HG02885 (cell line): ENCODE measurements around the gene CRISPLD2.

Experiments
- ATAC-seq: cut with Tn5 transposase; IDR thresholded peaks from one replicate; pipeline ENCODE4 v1.9.1; 2021; ENCODE audit warnings: mild to moderate bottlenecking; ENCODE audit not compliant: unreplicated experiment, poor library complexity

Gene CRISPLD2

DNA sequence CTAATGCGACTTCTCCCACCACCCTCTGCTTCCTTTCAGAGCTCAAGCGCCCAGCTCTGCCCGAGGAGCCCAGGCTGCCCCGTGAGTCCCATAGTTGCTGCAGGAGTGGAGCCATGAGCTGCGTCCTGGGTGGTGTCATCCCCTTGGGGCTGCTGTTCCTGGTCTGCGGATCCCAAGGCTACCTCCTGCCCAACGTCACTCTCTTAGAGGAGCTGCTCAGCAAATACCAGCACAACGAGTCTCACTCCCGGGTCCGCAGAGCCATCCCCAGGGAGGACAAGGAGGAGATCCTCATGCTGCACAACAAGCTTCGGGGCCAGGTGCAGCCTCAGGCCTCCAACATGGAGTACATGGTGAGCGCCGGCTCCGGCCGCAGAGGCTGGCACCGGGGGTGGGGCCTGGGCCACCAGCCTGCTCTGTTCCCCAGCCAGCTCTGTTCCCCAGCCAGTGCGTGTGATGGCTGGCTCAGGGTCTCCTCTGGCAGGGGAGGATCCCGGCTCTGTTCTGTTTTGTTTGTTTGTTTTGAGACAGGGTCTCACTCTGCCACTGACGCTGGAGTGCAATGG is 18.7 kb downstream of the CRISPLD2 start:
- ATAC-seq, result no peak

DNA sequence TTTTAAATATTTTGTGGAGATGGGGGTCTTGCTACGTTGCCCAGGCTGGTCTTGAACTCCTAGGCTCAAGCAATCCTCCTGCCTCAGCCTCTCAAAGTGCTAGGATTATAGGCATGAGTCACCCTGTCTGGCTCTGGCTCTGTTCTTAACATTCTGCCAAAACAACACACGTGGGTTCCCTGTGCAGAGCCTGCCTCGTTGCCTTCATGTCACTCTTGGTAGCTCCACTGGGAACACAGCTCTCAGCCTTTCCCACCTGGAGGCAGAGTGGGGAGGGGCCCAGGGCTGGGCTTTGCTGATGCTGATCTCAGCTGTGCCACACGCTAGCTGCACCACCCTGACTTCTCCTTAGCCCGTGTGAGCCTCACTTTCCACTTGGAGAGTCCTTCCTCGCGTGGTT is 19.3 kb downstream of the CRISPLD2 start:
- no peak for ATAC-seq

DNA sequence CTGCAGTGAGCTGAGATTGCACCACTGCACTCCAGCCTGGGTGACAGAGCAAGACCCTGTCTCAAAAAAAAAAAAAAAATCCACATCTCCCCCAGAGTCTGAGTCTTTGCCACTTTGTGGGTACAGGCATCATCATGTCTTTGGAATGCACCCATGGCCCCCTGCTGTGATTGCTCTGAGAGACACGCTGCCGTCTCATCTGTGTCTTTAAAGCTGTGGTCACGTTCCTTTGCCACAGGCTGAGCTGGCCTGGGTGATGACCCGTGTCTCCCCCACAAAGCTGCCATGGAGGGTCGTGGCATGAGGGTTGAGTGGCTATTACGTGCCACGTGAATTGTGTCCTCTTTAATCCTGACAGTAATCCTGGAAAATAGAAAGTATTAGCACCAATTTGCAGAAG is 20.2 kb downstream of the CRISPLD2 start:
- no peak for ATAC-seq

DNA sequence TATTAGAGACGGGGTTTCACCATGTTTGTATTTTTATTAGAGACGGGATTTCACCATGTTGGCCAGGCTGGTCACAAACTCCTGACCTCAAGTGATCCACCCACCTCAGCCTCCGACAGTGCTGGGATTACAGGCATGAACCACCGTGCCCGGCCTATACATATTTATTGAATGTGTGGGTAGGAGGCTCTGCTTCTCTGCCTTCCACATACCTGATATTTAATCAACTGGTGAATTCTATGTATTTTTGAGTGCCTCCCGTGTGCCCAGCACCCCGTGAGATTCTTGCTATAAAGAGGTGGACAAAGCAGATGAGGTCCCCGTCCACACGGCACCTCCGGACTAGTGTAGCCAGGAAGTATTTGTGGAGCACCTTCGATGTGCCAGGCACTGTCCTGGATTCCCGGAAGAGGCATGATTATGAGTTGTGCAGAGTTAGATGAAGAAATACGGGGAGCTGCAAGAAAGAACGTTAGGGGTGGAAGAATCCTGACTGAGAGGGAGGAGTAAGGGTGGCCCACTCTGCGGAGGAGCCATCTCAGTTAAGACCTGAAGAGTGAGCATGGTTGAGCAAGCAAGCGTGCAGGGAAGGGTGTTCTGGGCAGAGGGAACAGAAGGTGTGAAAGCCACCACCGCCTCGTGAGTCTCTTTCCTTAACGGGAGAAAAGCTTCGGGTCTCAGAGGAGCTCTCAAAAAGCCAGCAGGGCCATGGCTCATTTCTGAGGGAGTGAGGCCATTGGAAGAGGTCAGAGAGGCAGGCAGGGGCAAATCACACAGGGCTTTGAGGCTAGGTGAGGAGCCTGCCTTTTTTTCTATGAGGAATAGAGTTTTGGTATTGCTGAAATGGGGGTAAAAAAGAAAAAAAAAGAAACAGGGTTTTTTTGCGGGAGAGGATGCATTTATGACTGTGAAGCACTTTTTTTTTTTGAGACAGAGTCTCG is 21.2 kb downstream of the CRISPLD2 start:
- no peak for ATAC-seq

DNA sequence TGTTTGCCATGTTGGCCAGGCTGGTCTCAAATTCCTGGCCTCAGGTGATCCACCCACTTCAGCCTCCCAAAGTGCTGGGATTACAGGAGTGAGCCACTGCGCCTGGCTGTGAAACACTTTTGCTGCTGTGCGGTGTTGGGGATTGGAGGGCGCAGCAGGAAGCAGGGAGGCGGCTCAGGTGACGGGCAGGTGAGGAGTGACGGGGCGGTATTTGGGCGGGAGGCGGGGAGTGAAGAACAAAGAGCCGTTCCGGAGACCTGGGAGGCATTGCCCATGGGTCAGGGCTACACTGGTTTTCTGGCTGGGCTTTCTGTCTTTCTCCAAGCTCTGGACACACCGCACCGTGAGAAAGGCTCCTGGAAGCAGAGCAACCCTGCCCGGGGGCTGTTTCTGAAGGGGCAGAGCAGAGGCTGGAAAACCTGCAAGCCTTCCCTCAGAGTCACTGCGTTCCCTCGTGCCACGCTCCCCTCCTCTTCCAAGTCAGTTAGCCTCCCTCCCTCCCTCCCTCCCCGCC is 22.1 kb downstream of the CRISPLD2 start:
- no peak for ATAC-seq

DNA sequence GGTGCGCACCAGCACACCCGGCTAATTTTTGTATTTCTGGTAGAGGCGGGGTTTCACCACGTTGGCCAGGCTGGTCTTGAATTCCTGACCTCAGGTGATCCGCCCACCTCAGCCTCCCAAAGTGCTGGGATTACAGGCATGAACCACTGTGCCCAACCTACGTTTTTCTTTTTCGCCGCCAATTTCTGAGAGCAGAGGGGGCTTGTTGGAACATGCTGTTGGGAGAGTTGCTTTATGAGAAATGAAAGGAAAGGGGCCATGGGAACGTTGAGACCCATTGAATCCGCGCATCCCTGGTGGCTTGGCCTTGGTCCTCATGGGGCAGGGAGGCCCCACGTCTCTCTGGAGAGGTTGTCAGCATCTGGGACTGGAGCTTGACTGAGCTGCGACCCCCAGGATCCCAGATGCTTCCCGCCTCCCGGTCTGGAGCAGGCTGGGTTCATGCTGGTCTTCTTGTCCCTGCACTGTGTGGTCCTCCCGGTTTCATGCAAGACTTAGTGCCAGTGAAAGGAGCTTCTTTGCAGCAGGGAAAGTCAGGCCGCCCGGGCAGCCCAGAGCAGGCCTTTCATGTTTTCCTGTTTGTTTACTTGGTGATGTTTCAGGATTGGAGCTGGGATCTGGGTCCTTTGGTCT is 22.8 kb downstream of the CRISPLD2 start:
- no peak for ATAC-seq

DNA sequence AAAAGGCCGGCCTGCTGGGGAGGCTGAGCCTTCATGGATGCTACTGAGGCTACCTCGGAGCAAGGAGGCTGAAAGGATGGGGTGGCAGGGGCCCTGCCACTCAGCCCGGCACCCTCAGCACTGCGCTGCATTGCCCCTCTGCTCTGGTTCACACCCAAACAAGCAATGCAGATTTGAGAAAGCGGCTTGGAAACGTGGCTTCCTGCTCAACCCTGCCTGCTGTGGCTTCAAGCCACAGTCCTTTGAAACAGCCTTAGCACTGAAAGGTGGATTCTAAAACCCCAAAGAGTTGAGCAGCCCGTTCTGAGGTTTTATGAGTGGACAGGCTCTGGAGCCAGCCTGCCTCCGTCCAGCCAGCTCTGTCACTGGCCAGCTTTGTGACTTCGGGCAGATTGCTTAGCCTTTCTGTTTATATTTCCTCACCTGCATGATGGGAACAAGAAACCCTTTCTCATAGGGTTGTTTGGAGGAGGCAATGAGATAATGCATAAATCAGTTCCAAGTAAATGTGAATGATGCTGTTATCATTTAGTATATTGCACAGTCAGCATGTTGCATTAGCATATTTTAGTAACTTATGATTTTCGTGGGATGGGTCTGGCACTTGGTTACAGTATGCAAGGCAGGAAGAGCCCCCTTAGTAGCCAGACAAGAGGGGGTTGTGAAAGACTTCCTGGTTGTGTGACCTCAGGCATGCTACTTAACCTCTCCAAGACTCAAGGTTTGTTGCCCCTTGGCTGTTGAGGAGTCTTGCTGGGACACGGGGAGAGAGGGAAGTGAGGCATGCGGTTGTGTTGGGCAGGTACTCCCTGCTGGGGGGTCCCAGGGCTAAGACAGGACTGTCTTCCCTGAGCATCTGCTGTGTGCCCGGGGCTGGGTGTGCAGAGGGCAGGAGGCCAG is 23.6 kb downstream of the CRISPLD2 start:
- ATAC-seq, result no peak

DNA sequence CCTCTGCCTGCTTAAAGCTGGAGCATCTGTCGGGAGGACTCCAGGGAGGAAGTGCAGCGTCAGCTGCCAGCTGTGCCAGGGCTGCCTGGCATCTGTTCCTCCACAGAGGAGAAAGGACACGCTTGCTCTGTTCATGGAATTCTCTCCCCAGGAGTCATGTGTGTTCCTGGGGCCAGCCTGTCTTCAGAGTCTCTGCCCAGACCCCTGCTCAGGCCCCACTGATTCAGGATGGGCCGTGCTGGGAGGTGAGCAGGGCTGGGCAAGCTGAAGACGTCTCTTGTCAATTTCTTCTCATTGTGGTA is 24.2 kb downstream of the CRISPLD2 start:
- no peak for ATAC-seq

DNA sequence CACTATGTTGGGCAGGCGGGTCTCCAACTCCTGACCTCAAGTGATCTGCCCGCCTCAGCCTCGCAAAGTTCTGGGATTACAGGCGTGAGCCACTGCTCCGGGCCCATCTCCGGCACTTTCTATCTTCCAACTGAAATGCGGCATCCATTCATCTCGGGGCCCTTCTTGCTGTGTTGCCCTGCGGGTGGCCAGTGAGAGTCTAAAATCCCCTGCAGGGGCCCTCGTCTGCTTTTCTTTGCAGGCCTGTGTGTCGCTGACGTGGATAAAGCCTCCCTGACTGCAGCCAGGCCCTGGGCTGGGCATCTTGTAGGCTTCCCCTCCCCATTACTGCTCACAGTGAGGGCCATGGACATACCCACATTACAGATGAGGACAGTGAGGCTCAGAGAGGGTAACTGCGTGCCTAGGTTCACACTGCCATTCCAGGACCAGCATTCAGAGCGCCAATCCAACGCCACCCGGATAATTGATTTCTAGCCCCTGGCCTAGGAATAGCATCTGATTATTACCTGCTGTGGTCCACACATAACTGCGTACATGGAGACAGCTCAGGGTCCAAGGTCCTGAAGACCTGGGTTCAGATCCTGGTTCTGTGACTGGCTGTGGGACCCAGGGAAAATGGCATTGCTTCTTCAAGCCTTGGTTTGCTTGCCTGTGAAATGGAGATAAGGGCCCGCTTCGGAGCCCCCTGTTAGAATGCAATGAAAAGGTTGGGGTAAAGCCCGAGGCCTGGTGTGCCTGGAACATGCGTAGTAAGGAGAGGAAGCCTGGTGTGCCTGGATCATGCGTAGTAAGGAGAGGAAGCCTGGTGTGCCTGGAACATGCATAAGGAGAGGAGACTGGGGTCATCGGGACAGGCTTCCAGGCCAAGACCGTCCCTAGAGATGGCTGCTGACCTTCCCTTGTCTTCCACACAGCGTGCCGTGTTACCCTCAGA is 25.0 kb downstream of the CRISPLD2 start:
- no peak for ATAC-seq

DNA sequence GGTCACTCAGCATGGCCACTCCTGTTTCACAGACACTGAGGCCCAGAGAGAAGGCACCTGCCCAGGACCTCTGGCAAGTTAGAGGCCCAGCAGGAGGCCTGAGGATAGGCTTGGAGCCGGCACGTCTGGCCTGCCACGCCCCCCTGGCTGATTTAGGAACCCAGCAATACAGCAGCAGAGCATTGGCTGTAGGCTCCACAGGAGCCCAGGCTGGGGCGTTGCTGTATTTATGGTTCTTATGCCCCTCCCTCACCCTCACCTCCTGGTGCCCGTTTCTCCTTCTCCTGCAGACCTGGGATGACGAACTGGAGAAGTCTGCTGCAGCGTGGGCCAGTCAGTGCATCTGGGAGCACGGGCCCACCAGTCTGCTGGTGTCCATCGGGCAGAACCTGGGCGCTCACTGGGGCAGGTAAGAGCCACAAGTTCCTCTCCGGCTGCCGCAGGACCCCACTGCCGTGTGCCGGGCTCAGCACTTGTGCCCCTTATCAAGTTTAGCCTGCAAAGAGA is 25.8 kb downstream of the CRISPLD2 start:
- ATAC-seq, result no peak

DNA sequence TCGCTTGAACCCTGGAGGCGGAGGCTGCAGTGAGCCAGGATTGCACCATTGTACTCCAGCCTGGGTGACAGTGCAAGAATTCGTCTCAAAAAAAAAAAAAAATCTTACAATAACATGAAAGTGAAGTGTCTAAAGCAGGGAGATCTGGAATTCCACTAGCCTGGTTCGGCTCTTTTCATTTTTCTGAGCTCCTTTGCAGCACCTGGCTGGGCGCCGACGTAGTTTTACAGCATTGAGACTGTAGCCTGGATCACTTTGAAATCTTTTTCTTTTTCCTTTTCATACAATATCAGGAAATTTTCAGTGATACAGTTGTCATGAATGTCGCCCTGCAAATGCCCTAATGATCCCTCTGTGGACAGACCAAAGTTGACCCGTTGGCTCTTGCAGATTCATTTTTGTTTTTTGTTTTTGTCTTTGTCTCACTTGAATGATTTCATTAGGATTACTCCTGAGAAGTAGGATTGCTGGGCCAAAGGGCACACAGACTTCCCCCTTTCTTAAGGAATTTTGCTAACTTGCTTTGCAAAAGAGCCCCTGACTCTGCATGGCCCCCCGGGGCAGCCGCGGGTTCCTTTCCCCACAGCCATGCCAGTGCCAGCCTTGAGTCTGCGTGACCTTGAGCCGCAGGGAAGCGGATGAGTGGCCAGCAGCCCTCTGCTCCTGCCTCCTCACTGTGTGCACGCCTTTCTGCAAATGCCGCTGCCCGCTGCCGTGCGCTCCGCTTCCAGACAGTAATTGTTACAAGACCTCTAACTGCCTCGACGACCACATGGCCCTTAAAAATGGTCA is 28.0 kb downstream of the CRISPLD2 start:
- no peak for ATAC-seq

DNA sequence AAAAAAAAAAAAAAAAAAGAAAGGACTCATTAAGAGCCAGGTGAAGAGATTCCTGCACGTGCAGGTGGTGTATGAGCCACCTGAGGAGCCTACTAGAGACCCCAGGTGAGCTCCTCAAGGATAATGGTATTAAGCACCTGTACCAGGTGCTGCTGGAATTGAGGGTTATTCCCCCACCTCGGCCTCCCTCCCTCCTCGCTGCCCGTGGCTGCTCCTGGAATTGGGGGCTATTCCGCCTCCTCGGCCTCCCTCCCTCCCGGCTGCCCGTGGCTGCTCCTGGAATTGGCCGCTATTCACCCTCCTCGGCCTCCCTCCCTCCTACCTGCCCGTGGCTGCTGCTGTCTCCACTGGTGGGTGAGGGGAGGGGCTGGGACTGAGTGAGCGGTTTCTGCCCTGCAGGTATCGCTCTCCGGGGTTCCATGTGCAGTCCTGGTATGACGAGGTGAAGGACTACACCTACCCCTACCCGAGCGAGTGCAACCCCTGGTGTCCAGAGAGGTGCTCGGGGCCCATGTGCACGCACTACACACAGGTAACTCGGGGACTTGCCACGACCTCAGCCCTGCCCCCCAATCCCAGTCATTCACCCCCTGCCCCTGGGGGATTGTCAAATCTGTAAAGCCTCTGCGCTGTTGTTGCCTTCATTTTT is 29.3 kb downstream of the CRISPLD2 start:
- ATAC-seq, result no peak

DNA sequence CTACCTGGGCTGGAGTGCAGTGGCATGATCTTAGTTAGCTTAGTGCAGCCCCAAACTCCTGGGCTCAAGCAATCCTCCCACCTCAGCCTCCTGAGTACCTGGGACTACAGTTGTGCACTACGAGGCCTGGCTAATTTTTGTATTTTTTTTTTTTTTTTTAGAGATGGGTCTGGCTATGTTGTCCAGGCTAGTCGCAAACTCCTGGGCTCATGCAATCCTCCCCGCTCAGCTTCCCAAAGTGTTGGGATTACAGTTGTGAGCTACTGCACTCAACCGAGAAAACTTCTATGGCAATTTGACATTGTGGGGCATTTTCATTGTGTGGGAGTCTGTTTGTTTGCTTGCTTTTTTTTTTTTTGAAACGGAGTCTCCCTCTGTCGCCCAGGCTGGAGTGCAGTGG is 30.0 kb downstream of the CRISPLD2 start:
- ATAC-seq, result no peak

DNA sequence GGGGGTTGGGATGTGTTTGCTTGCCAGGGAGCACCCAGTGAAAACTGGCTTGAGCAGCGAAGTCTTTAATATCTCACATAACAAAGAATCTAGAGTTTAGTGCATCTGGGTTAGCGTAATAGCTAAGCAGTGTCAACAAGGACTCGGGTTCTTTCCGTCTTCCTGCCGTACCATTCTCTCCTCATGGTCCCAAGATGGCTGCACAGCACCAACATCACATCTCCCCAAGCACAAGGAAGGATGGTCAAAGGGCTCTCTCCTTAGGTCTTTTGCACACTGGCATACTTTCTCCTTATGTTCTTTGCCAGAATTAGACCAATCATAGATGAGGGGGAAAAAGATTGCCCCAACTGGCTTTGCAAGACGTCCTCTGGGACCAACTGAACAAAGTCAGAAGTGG is 30.9 kb downstream of the CRISPLD2 start:
- ATAC-seq, result no peak

DNA sequence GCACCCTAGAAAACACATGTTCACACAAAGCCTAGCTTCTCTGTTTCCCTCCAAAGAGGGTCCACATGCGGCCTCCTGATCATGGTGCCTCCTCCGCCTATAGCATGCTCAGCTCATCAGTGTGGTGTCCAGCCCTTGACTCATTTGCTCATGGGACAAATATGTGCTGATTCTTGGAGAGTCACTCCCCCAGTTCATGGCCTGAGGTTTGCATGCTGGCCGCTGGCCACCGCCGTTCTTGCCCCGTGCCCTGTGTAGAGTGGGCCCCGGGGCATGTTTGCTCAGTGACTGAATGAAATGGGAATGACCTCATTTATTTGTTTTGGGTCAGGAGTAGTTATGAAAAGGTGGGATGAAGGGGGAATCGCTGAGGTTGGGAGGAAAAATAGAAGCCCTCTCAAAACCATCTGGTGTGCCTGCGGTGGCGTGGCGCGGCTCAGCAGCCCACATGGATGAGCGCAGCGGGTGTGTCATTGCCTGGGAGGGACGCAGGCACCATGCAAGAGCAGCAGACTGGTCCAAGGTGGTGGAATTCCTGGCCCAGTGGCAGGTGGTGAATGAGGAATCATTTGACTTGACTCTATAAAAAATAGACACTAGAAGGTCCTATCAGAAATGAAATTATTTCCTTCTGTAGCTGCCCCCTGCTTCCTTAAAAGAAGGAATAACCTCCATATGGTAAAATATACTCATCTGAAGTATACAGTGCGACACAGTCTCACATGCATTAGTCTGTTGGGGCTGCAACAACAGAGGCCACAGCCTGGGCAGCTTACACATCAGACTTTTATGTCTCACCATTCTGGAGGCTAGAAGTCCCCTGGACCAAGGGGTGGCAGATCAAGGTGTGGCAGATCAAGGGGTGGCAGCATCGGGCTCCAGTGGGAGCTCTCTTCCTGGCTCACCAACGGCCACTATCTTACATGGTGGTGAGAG is 31.7 kb downstream of the CRISPLD2 start:
- no peak for ATAC-seq

DNA sequence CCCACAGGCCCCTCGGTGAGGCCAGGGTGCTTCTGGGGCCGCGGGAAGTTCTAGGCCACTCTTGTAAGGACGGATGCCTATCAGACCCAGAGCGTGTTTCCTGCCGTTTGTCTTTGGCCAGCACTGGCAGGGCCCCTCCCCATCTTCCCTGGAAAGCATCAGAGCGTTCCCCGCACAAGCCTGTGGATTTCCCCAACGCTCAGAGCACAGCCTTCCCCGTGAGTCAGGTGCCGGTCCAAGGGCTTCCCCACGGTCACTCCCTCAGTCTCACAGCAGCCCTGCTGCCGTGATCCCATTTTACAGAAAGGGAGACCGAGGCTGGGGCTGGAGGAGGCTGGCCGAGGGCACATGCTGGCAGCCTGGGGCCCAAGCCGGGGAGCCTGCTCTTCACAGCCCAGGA is 33.7 kb downstream of the CRISPLD2 start:
- ATAC-seq, result no peak

DNA sequence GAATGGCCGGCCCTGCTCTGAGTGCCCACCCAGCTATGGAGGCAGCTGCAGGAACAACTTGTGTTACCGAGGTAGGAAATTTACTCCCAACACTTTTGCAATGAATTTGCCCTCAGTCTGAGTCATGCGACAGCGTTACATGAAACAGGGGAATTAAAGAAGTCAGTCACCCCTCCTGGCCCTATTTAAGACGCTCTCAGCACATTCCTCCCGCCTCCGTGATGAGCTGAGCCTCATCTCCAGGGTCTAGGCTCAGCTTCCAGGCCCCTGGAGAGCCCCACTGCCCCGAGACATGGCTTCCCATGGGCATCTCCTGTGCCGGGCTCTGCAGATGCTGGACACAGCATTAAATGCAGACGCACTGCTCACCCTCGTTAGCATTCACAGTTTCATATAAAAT is 35.0 kb downstream of the CRISPLD2 start:
- no peak for ATAC-seq
